ENCODE data around the gene DUSP2. TPM values are rescaled to one million over a fixed set of nuclear protein-coding genes. Genes with fewer than 3 reads are reported as not detected.
A peak's percentile ranks its signal among the peaks of the same experiment; 100 is the strongest.

DUSP2 gene
- total RNA-seq, 4 donors from 2014 or later: 26.0 to 124 (median 74.1) TPM

- Histone ChIP-seq H3K36me3 (no peaks in the 10 kb centered on the region), H3K4me3 (no peak overlapping the region), H3K27me3 (no peaks in the 10 kb centered on the region), H3K27ac (no peak overlapping the region), H3K9me3 (no peaks in the 10 kb centered on the region), H3K4me1 (peaks cover 25% of the 10 kb centered on the region)
- 74% methylated on average over 7 of the region's 7 CpGs for WGBS
- TF ChIP-seq CTCF (IDR thresholded peaks at IDR 0.05) (no peak), EP300 (IDR thresholded peaks at IDR 0.05) (no peak), POLR2AphosphoS5 (IDR thresholded peaks at IDR 0.05) (no peak), POLR2A (IDR thresholded peaks at IDR 0.05) (no peak)
- DNase-seq (ENCODE audit: low spot score in 2 of 2): no peak
These were observed 6.0 kb downstream of the DUSP2 start for GRCh38 chr2:96139181-96139758.

- Histone ChIP-seq H3K4me1 (peaks cover 17% of the 10 kb centered on the region), H3K27ac (no peak within 1 kb of the TSS), H3K36me3 (no peaks in the 10 kb centered on the region), H3K4me3 (no peak within 1 kb of the TSS), H3K9me3 (no peaks in the 10 kb centered on the region), H3K27me3 (no peaks in the 10 kb centered on the region)
- TF ChIP-seq POLR2A (IDR thresholded peaks at IDR 0.05) (no peak), EP300 (IDR thresholded peaks at IDR 0.05) (no peak), POLR2AphosphoS5 (IDR thresholded peaks at IDR 0.05) (no peak), CTCF (IDR thresholded peaks at IDR 0.05) (peak in 1 of 2 donors; percentile 22)
- 17% methylated on average over 15 of the region's 17 CpGs for WGBS
- DNase-seq (ENCODE audit: low spot score in 2 of 2): no peak
These were observed 6.8 kb downstream of the DUSP2 start, which contains the start of gene ASTL for GRCh38 chr2:96138179-96139145. ASTL (minus strand) TSS chr2:96138502; CDS start chr2:96138436, 66 bp downstream.

- WGBS: 77% methylated on average over 9 of the region's 15 CpGs
- no peak for TF ChIP-seq POLR2A (IDR thresholded peaks at IDR 0.05)
- TF ChIP-seq CTCF (IDR thresholded peaks at IDR 0.05): no peak
- no peak for TF ChIP-seq POLR2AphosphoS5 (IDR thresholded peaks at IDR 0.05)
- no peak for TF ChIP-seq EP300 (IDR thresholded peaks at IDR 0.05)
- H3K27ac ChIP-seq: no peak overlapping the region
These were observed 7.7 kb downstream of the DUSP2 start for GRCh38 chr2:96137321-96138178.

GRCh38 chr2:96136129-96136720 lies 9.0 kb downstream of the DUSP2 start:
- H3K27me3 ChIP-seq: no peaks in the 10 kb centered on the region
- DNase-seq (ENCODE audit: low spot score in 2 of 2): no peak
- no peak overlapping the region for H3K4me3 ChIP-seq
- no peaks in the 10 kb centered on the region for H3K9me3 ChIP-seq
- no peaks in the 10 kb centered on the region for H3K36me3 ChIP-seq
- 72% methylated on average over 6 of the region's 8 CpGs for WGBS
- no peak for TF ChIP-seq CTCF (IDR thresholded peaks at IDR 0.05)
- peaks cover 14% of the 10 kb centered on the region for H3K4me1 ChIP-seq
- H3K27ac ChIP-seq: no peak overlapping the region

More at GRCh38 chr2:96137321-96138178, 7.7 kb downstream of the DUSP2 start:
- DNase-seq (ENCODE audit: low spot score in 2 of 2): no peak
- Histone ChIP-seq H3K9me3 (no peaks in the 10 kb centered on the region), H3K4me3 (no peak overlapping the region), H3K36me3 (no peaks in the 10 kb centered on the region), H3K27me3 (no peaks in the 10 kb centered on the region), H3K4me1 (peaks cover 14% of the 10 kb centered on the region)
